Endometrium (tissue), 2 donors: Measurements from ENCODE around the gene GALNT16.

Experiments
- FAIRE-seq: peaks from 2 replicates; lab custom pipeline; 2012; peaks lifted over from hg19 to GRCh38; lab: Jason Lieb, UNC
- donor health status: control.
- donor health status: control.

GALNT16 gene

DNA sequence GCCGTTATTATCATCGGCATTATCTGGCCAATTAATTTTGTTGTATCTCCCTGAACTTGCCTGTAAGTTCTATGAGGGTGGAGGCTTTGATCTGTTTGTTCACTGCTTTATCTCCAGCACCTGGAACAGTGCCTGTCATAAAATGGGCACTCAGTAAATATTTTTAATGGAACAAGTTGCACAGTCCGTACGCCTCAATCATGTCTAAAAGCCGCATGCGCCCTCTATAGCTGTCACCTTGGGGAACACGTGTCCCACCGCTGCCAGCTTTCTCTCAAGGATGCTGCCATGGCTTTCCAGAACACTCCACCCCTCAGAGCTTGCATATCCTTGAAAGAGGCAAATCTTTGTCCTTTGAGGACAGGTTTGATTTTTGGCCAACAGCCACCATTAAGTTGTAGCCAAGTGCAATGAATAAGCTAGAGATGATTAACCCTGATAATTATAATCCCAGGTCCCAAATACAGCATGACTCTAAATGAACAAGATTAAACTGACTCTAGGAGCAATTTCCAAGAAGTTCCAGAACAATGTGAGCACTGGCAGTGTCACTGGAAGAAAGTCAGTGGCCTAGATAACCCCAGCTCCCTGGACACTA lies 83.1 kb downstream of the GALNT16 start:
- FAIRE-seq: no peak

DNA sequence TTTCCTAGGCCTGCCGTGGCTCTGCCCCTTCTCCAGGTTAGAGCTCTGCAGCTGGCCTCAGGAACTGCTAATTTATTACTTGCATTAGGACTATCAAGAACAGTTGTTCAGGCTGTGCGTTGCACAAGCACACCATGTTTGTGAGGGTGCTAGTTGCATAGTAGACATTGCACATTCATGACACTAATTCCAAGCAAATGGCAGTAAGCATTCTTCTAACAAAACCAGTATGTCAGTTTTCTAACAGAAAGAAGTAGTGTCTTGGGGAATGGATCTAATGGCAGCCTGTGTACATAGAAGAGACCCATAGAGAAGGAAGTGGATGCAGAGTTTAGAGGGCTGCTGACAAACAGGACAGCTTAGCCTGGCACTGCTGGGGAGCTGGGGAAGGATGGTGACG lies 84.2 kb downstream of the GALNT16 start:
- FAIRE-seq: no peak

DNA sequence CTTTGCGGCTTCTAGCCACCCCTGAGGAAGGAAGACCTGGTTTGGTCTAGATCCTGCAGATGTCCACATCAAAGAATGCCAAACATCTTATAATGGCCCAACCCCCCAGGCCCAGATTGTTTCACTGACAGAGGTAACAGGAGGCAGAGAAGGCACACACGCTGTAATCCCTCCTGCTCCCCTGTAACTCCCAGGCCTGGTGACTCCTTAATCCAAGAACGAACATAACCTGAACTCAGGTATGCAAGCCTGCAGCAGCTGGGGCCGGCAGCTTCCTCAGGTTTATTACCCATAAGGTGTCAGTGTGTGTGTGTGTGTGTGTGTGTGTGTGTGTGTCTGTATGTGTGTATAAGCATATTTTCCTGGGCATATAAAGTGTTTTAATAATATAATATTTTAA lies 85.4 kb downstream of the GALNT16 start:
- no peak for FAIRE-seq

DNA sequence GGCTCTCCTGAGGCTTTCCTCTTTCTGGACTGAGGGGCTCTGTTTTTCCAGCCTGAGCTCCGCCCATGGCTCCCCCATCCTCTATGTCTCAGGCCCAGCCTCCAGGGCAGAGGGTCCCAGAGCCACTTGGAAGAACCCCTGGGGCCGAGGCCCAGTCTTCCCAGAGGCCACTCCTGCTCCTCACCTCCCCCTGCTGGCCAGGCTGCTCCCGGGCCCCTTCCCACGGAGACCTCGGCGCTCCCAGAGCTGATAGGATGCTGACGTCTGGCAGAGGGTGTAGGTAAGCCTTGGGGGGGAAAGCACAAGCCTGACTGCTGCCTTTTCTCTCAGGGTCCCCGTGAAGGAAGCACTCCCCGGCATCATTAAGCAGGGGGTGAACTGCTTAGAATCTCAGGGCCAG lies 86.8 kb downstream of the GALNT16 start:
- FAIRE-seq: no peak

DNA sequence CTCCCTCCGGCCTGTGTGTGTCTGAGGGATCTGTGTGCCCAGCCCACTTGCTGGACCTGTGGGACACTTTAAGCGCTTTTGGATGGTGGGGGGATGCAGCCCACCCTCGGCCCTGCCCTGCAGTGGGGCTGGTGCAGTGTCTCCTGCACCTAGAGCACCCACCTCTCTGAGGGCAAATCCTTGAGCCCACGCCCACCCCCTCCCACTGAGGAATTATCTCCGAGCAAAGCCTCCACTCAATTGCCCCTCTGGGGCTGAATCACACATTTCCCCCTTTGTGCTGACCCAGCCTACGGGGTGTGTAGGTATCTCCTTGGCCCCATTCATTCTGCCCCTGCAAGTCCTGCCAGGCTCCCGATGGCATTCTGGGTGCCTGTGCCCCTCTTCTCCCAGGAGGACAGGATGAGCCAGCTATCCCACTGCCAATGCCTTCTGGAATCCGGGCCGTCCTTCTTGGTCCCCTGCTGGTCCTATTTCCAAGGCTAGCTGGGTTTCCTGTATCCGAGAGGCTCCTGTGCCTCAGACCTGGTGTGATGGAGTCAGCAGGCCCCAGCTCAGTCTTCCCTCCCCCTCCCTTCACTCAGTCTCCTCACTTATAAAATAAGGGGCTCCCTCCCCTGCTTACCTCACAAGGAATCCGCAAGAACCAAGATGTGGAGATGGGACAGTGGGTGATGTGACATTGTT lies 89.3 kb downstream of the GALNT16 start:
- FAIRE-seq: no peak

DNA sequence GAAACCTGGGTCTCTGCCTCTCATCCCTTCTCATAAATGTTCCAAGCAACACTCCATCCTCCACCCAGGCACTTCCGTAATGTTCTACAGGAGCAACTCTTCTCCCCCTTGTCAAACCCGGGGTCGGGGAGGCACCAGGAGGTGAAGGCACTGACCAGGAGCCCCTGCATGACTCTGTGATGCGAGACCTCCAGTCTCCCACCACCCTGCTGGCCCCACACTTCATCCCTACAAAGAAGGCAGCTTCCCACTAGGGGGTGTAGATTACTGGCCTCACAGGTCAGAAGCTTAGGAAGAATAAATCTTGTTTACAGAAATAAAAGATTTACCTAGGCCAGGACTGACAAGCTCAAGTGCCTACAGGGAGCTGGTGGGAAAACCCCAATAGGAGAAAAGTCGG lies 90.9 kb downstream of the GALNT16 start:
- FAIRE-seq: no peak

DNA sequence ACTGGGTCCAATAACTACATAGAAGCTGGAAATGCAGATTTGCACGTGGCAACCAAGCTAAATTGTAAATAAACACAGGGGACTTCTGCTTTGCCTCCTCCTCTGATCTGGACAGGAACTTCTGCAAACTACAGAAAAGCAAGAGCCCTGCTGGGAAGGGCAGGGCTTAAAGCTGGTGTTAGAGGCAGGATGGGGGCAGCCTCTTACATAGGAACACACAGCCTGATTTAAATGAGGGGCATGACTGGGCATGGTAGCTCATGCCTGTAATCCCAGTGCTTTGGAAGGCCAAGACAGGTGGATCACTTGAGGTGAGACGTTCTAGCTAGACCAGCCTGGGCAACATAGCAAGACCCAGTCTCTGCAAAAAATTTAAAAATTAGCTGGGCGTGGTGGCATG lies 91.4 kb downstream of the GALNT16 start:
- FAIRE-seq: no peak

DNA sequence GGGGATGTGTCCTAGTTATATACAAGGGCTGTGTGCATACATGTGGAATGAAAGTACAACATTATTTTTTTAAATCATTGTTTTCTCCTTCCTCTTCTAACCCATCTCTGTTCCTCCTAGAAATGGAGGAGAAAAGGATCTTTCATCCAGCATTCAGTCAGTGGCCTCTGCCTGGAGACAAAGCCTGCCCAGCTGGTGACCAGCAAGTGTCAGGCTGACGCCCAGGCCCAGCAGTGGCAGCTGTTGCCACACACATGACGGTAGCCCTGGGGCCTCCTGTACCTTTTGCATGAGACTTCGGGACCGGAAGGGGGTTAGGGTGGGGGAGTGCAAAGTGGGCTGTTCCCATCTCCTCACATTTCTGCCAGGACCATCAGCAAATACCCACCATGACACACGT lies 92.0 kb downstream of the GALNT16 start:
- no peak for FAIRE-seq

DNA sequence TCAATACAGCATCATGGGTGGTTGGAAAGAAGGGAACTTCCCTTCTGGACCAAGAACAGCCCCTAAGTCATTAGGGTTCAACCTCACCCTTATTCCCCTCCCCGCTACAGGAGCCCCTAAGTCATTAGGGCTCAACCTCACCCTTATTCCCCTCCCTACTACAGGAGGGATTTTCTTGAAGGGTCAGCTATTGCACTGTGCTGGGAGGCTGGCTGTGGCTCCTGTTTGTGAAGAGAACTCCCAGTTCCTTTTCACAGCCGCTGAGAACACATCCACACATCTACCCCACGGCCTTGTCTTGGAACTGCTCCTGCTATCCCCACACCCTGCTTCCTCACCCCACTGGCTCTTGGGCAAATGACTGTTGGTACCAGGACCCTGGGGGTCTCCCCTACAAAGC lies 93.2 kb downstream of the GALNT16 start:
- FAIRE-seq: no peak

DNA sequence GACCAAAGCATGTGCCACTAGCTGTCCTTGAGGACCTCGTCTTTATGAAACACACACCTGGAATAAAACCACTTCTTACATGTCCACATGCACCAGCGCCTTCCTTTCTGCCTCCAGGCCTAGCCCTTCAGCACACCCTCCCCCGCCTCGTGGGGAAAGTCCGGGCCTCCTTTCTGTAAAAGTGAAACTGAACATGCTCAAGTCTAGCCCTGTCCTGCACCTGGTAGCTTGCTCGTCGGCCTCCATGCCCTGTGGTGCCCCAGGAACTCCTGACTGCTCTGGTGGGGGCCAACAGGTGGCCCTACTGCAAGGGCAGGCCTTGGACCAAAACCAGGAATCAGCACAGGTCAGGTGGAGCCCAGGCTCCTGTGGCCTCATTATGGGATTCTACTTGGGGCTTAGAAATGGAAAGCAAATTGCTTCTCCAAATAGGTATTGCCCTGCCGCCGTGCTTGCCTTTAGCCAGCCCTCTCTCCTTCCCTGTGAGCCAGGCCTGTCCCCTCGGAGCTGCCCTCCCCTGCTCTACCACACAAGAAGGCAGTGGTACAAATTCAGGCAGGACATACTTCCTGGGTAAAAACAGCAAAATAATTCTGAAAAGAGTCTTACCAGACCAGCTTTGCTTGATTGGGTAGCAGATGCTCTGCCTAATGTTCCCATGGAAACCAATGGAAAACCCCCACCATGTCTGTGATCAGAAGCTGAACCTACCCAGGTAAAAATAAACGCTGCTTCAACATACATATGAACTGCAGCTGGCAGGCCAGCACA lies 94.6 kb downstream of the GALNT16 start:
- FAIRE-seq: no peak

DNA sequence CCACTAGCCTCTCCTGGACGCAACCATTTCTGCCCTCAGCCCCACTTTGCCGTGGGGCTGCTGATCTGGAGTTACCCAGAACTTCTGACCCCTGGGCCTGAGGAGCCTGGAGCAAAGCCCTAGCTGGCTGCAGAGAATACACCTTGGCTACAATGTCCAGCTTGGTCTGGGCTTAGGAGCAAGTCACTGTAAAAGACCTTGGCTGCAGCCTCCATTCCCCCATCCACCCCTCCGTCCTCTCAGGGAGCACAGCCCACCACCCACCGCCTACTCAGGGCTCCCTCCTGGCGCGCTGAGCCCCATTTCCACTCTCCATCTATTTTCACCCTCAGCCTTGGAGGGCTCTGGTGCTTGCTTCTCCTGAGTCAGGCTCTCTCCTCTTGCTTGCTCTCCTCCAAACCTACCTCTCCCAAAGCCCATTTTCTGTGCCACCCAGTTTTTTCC lies 95.2 kb downstream of the GALNT16 start:
- FAIRE-seq: no peak

DNA sequence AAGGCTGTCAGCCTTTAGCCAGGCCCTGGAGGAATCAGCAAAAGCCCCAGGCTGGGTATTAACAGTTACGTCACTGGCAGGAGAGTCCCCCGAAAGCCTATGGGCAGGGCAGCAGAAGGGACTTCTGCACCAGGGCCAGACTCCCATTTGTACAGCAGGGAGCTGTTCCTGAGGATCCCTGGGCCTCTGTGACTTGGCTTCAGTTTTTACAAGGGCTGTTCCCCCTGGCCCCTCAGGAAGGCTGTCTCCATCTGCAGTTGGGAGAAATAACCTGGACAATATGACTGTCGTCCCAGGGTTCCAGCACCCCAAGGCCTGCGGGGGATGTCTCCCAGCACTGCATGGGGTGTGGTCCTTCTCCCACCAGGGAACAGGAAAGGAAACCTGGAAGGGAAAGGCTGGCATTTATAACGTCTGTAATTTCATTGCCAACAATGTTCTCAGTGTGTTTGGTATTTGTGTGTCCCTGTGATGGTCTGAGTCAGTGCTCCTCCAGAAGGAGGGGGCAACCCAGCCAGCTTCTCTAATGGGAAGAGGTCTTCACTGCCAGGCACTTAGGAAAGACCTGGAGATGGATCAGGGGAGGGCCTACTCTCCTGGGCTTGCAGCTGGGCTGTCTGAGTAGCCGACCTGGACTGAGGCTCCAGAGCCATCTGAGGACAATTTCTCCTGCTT lies 95.8 kb downstream of the GALNT16 start:
- no peak for FAIRE-seq

DNA sequence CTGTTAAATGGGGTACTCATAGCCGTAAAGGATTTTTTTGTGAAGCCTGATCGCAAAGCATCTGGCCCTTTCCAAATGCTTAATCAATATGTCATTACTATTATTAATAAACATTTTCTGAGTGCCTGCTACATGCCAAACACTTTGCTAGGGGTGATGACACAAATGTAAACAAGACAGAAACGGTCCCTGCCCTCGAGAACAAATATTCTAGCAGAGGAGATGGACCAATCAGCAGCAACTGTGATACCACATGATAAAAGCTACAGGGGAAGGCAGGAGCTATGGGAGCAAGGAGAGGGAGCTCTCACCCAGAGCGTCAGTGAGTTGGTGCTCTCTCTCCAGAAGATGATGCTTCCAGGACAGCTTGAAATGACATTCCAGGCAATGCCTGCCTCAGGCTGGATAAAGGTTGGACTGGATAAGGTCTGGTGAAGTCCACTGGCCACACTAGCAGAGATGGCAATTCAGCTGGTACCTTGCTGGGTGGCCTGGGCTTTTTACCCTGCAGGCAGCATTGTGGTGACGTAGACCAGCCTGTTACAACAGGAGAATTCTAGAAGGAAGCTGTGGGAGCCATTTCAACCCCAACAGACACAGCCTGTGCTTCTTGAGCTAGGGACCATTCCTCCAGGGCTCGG lies 97.1 kb downstream of the GALNT16 start:
- FAIRE-seq: no peak

DNA sequence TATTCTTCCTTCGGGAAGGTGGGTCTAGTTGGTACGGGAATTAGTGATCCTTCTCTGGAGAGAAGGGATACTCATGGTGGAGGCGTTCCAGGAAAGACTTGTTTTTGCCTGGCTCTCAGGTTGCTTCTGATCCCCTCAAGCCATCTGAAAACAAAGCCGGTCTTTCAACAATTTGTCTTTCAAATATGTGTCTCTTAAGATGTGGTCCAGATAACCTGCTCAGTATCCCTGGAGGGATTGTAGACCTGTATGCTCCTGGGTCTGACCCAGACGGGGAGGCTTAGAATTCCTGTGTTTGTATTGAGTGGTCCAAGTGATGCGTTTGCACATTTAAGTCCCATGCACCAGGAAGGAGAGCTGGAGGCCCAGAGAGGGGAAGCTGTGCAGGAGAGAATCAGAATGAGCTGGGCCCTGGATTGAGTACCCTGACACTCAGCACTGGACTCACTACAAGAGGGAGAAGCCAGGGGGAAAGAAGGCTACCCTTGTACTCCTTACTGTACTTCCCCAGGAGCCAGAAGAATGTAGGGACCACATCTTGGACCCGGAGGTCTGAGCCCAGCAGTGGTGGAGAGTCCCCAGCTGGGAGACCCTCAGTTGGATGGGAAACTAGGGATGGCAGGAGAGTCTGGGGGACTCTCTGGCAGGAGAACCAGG lies 97.7 kb downstream of the GALNT16 start:
- no peak for FAIRE-seq

DNA sequence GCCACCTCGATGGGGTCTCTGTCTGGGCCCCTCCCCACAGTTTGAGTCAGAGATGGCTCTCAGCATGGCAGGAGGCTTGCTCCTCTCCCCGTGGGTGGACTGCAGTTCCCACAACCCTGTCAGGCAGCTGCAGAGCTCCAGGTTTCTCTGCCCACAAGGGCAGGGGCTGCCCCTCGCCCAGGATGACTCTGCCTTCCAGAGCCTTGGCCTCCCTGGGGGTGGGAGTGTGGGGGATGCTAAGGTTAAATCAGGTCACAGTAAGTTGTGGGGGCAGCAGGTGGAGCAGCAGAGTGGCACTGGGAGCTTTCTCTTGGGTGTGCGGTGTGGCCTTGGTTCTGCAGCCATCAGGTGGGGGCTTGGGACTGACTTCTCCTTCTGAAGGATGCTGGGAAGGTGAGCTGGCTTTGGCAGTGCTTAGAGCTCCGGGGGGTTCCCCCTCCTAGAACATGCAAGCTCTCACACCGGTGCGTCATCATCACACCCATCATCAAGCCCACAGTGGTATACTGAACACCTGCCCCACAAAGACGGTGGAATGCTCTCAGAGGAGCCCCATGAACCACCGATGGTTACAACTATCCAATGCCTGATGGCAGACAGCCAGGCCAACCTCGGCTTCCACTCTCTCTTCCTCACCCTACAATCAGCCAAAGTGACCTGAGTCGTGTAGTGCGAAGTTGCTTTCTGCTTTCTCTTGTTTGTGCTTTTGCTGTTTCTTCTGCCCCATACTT lies 98.4 kb downstream of the GALNT16 start:
- no peak for FAIRE-seq

DNA sequence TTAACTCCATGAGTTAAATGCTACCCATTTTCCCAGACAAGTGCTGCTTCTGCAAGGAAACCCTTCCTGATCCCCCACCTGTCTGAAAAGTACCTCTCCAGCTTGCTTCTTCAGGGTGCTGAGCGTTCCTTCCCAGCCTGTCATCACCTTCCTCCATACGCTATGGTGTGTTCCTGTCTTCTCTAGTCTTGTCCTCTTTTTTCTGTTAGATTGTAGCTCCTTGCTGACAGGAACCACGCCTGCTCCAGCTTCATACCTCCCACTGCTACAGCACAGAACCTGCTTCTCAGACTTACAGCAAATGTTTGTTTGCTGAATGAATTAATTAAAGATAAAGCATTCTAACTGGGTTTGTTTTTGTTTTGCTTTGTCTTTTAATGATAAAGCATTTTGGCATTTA lies 99.0 kb downstream of the GALNT16 start:
- no peak for FAIRE-seq

DNA sequence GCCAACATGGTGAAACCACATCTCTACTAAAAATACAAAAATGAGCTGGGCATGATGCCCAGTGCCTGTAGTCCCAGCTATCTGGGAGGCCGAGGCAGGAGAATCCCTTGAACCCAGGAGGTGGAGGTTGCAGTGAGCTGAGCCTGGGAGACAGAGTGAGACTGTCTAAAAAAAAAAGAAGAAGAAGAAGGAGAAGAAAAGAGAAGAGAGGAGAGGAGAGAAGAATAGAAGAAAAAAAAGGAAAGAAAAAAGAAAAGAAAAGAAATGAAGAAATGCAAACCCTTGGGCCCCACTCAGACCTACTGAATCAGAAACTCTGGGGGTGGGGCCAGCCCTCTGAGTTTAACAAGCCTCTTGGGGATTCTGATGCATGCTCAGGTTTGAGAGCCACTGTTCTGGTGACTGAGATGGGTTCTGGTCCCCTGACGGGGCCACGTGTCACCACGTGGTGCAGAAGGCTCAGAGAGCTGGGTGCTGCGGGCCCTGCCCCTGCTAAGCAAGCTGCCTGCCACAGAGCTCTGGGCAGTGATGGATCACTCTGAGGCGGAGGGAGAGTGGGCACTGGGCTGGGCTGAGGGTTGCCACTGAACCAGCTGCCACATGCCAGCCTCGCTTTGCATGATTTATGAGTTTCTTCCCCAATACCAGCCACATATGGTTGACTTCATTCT lies 100.6 kb downstream of the GALNT16 start:
- FAIRE-seq: no peak

DNA sequence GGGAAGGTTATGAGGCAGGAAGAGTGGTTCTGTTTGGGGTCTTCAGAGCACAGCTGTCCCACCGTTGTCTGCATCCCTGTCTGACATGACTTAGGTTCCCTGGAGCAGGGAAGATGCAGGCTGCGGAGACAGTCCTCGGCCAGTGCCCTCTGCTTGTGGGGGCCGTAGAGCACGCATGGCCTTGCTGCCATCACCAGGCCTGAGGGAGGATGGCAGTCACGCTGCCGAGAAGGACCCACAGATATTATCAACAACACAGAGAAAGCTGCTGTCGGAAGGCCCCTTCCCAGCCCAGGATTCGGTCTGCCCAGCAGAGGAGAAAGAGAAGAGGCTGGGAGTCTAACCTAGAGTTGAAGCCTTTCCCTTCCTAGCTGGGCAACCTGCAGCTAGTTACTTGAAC lies 103.1 kb downstream of the GALNT16 start:
- no peak for FAIRE-seq

DNA sequence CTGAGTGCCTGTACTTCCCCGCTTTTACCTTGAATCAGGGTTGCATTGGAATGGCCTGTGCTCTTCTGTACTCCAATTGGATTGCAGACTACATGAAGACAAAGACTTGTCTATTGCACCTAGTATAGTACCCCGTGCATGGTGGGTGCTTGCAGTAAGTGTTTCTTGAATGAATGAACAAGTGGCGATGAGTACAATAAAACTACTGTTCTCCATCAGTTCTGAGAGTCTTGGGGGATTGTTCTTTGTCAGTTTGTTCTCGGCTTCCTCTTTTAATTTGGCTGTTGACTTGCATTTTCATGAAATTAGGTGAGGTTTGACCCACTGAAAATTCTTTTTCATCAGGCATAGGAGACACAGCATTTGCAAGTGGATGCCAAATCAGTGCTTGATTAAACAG lies 104.0 kb downstream of the GALNT16 start:
- no peak for FAIRE-seq

DNA sequence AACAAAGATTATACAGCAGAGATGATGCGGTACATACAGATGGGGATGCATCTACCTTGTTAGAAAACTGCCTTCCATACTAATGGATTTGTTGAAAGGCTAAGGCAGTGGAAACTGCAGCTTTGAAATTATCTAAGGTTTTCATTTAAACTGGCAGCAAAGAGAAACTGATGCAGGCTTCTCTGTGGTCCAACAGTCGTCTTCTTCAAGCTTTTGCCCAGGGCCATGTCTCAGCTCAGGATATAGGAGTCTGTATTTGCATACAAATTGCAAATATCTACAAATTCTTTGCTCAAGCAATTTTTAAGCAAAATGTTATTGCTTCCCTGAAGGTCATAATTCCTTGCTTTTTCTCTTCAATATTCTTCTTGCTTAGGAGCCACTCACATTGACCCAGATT lies 104.4 kb downstream of the GALNT16 start:
- FAIRE-seq: no peak

DNA sequence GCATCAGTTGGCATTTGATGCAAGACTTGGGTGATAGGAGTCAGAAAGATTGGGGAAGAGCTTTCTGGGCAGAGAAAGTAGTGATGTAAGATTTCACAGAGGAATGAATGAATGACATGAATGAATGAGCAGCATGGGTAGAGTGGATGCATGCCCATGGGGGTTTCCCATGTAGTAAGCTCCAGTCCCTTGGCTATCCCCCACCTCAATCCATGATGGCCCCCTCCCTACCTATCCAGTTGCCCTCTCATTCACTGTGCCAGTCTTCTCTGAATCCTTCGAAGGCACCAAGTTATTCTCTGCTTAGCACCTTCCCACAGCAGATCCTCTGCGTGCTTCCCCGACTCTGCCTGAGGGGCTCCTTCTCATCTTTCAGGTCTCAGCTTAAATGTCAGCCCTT lies 106.1 kb downstream of the GALNT16 start:
- no peak for FAIRE-seq
